GM03348 (cell line): ENCODE results near the gene IL18R1.
"Not testable (repeated sequence)": the region's sequence is repeated elsewhere in the genome, so short reads cannot be mapped to it uniquely, and the experiment has no call there.

ENCODE experiments used
- DNase-seq: peaks from one replicate; pipeline ENCODE4 v3.0.0; 2012; ENCODE audit warnings: low spot score

IL18R1 gene

DNA sequence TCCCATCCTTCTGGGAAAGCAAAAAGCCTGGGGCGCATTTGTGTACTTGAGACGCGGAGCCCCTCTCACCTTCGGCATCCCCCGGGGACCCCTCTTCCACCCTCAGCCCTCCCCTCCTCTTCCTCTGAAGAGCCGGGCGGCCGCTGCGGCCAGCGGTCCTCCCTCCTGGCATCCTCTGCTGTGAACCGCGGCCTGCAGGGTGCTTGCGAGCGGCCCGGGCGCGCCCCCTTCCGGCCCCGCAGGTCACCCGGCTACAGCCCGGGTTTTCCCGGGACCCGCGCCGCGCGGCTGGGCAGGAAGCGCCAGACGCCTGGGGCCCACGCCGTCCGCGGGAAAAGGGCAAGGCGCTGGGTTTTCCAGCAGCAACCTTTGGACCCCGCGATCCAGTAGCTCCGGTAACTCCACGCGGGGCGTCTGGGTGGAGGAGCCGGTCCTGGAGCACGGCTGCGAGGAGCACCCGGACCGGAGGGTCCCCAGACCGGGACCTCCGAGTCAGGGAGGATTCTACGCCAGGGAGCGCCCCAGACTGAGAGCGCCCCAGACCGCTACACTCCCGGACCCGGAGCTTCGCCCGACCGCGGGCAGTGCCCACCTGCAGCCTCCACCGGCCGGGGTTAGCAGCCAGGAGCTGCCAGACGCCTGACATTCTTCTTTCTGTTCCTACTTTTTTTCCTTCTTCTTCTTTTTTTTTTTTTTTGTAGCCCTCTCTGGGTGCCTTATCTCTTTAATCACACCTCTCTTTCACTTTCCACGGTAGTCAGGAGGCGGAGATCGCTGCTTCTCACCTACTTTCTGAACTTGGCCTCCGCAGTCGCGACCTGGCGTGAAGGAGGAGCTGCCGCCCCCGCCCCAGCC lies at the start of gene IL18R1:
Gene IL18R1, plus strand, starts transcription at position 271 of the 855 bp plus-strand sequence. CDS start 6,865 bp downstream, outside the sequence.
- DNase-seq: peak; percentile 92

DNA sequence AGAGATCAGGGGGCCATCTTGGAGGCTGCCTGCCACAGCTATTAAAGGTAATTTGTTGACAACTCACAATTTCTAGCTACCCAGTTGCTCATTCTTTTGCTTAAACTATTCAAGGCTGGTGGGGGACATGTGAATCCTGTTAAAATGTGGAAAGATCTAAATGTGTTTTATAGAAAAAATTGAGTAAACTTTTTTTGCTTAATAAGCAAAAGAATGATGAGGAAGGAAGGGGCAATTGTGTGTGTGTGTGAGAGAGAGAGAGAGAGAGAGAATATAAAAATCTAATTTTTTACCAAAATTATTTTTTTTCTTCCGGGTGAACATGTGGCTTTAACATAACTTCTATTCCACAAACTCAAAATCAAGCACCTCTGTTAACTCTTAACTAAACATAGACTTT lies 49.5 kb upstream of the IL18R1 start:
- no peak for DNase-seq

DNA sequence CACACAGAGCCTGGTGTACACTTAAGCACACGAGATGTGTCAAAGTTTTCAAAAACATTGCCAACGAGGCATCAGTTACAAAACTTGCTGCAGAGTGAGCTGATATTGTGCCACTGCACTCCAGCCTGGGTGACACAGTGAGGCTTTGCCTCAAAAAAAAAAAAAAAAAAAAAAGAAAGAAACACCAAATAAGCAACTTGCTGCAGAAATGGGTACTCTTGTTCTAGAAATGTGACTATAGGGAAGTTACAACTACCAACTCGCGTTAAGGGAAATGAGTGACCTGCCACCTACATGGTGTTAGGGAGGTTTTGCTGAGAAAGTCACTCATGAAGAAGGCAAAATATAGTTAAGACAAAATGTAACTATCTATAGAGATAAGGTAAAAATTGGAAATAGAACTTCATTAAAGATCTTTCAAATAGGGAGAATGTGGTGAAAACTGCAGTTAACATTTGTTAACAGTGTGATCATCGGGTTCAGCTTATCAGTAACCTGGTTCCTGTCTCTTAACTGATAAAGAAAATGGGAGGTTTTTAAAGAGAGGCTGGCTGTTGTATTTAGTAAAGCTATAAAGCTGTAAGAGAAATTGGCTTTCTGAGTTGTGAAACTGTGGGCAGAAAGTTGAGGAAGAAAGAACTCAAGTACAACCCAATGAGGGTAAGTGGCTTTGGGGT lies 44.5 kb upstream of the IL18R1 start, which contains the start of gene IL1RL1:
Gene IL1RL1, plus strand, starts transcription at position 600 of the 677 bp plus-strand sequence. CDS start 26,702 bp downstream, outside the sequence.
- DNase-seq: no peak

DNA sequence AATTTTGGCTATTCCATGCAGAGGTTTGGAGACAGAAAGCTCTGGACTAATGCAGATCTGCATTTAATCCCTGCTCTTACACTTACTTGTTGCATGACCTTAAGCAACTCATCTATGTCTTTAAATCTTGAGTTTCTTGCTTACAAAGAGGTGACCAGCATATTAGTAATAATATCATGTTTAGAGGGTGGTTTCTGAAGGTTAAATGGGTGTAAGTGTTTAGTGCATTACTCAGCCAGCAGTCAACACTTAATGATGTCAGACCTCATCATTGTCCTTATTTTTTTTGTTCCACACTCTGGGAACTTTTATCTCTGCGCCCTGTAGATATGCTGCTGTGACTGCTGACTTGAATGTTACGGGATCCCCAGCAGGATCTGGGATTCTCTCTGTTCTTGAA lies 42.6 kb upstream of the IL18R1 start:
- no peak for DNase-seq

GRCh38 chr2:102313471-102313870 lies 42.1 kb upstream of the IL18R1 start:
- DNase-seq: no peak

DNA sequence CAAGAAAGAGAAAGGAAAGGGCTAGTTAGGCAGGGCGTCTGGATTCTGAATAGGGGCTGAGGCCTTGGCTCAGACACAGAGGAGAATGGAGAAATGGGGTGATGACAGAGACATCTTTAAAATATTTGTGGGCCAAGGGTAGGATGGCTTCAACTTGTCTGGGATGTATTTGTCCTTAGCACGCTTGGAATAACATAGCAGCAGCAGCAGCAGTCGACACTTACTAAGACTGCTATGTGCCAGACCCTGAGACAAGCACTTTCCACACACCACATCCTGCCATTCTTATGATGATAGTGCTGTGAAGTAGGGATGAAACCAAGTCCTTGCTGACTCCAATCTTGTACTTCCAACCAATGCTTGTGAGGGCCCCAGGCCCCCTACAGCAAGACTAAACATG lies 41.6 kb upstream of the IL18R1 start:
- DNase-seq: no peak

DNA sequence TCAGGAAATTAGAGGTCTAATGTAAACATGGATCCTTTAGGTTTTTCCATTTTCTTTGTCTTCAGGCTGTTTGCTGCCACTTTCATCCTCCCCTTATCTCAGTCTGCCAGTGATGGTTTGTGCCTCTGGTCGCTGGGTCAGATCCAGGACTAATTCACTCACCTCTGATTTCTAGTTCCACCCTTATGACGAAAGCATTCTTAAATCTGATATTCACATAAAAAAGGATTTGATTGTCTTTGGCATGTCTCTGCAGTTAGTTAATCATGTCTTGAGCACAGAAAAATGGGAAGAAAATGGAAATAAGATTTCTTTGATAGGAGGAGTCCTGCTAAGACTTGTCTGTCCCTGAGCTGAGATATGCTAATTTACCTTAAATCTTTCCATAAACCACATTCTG lies 39.7 kb upstream of the IL18R1 start:
- no peak for DNase-seq

DNA sequence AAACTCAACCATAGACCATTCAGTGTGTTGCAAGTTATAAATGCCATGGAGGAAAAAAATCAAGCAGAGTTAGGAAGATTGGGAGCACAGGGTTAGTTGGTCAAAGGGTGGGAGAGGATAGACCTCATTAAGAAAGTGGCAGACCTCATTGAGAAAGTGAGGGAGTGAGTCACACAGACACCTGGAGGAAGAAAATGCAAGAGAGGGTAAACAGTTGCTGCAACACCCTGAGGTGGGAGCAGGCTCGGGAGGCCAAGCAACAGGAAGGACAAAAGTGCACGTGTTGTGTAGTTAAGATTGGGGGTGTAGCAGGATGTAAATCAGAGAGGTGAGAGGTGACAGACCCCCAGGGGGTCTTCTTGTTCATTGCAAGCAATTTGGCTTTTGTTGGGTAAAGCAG lies 37.9 kb upstream of the IL18R1 start:
- no peak for DNase-seq

DNA sequence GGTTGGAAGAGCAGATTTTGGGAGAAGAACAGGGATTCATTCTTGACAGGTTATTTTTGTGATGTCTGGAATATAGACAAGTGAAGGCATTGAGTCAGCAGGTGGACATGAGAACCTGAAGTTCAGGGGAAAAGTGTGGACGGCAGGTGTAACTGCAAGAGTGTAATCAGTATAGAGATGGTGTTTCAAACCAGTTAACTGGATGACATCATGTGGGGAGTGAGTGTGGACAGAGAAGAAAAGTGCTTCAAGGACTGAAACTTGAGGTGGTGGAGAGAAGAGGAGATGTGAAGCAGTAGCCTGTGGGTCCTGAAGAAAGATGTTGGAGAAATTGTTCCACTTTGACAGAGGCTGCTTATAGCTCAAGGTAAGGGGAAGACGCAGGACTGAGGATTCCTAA lies 37.2 kb upstream of the IL18R1 start:
- DNase-seq: no peak

- no peak for DNase-seq
Measured at GRCh38 chr2:102321941-102322719, 33.5 kb upstream of the IL18R1 start.

- DNase-seq: not testable (repeated sequence)
Measured at GRCh38 chr2:102324914-102325313, 30.7 kb upstream of the IL18R1 start.

DNA sequence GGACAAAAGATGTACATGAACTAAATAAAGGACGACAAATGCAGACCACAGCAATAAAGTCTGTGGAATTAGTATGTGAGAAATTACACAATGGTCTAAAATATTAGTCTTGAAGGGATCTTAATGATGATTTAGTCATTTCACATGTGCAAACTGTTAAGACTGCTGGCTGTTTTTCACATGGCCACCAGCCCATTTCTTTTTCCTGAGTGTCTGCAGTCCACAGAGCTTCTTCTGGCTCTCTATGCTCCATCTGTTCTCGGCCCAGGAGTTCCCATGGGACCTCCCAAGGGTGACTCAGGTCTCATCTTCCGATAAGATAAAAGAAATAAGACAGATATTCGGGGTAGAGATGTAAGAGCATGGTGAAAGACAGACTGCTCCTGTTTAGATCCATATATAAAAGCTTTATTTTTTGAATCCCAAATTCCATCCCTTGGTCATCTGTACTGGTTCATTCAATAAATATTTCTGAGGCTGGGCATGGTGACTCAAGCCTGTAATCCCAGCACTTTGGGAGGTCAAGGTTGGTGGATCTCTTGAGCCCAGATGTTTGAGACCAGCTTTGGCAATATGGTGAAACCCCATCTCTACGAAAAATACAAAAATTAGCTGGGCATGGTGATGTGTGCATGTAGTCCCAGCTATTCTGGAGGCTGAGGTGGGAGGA lies 24.1 kb upstream of the IL18R1 start:
- no peak for DNase-seq

DNA sequence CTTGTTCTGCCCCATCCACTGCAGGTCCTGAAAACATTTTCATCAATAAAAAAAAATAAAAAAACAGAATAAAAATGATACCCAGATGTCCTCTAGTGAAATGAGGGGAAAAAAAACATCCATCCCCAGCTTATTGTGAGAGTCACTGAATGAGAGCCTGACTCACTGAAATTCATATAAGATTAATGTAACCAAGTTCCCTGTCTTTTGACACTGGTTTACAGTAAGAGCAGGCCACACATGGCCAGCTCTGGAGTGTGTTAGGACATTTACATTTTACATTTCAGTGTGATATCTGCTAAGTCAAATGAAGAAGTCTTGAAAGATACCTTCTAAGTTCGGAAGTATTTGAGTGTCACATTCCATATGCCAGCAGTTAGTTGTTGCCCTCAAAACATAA lies 21.1 kb upstream of the IL18R1 start:
- no peak for DNase-seq

GRCh38 chr2:102335871-102336366 lies 19.7 kb upstream of the IL18R1 start:
- no peak for DNase-seq

DNA sequence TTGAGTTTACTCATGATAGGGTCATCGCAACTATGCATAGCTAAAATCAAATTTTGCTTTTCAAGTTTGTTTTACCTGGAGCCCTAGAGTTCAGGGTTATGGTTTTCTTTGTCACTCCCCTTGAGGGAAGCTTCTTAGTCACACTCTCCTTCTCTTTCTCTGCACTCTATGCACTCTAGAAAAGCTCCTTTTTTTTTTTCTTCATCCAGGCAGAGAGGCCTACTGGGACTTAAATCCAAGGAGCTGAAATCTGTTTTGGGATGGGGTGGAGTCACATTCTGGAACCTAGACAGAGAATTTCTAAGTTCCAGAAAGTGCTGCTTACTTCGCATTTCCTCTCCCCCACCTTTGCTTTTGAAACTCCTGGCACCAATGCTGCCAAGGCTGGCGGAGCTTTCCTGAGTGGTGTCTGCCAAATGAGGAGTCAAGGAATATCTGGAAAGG lies 19.1 kb upstream of the IL18R1 start:
- no peak for DNase-seq

- no peak for DNase-seq
Measured at GRCh38 chr2:102337012-102337411, 18.6 kb upstream of the IL18R1 start.

- DNase-seq: peak; percentile 8
Measured at GRCh38 chr2:102337481-102338386, 17.9 kb upstream of the IL18R1 start.

GRCh38 chr2:102340778-102341177 lies 14.8 kb upstream of the IL18R1 start:
- no peak for DNase-seq

GRCh38 chr2:102342888-102343287 lies 12.7 kb upstream of the IL18R1 start:
- no peak for DNase-seq

- DNase-seq: no peak
Measured at GRCh38 chr2:102344397-102344796, 11.2 kb upstream of the IL18R1 start.
